Measurements from ENCODE around the gene WNT2B.

WNT2B gene

DNA sequence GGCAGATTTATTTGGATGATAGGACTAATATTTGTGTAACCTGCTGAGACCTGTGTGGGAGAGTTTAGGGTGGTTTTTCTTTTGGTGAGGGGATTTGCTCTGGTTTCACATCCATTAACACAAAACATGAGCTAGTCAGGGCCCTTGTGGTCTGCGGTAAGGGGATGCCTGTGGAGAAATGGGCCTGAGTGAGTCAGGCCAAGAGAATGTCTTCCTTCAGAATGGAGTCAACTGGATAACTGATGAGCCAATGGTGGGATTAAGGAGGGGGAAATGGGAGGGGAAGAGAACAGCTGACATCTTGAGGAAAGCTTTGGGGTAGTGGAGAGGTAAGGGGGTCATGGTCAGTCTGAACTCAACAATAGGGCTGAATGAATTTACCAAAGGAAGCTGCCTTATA is 13.9 kb downstream of the WNT2B start:
- peaks cover 2% of the 10 kb centered on the region for H3K79me1 ChIP-seq (replicated peaks; ENCODE audit: low read length, poor library complexity, severe bottlenecking)
- H3K9me3 ChIP-seq (ENCODE audit: control insufficient read depth, low read length) = no peaks in the 10 kb centered on the region
- no peak overlapping the region for H2BK15ac ChIP-seq (ENCODE audit: low read depth, poor library complexity, severe bottlenecking)
- peak overlapping the region in 1 of 2 experiments; percentile 47 for H3K4ac ChIP-seq (ENCODE audit: low read depth in 1 of 2, low read length in 2 of 2)
- DNase-seq = peak; percentile 96
- H3K4me1 ChIP-seq (ENCODE audit: control insufficient read depth, insufficient read depth, low read depth, low read length) = peaks cover 24% of the 10 kb centered on the region
- H3K4me2 ChIP-seq (ENCODE audit: low read length, poor library complexity, severe bottlenecking) = peak overlapping the region; percentile 42
- H3K23ac ChIP-seq (ENCODE audit: low read length in 2 of 2) = no peak overlapping the region
- H2BK12ac ChIP-seq (ENCODE audit: low read length in 2 of 2) = peak overlapping the region in 1 of 2 experiments; percentile 15
- H2BK120ac ChIP-seq (ENCODE audit: low read depth, low read length) = no peak overlapping the region
- H3K27ac ChIP-seq (ENCODE audit: low read length, poor library complexity, severe bottlenecking) = peak overlapping the region; percentile 90
- no peak overlapping the region for H4K8ac ChIP-seq (ENCODE audit: low read length)
- H3K18ac ChIP-seq (ENCODE audit: low read depth in 1 of 2, low read length in 2 of 2) = peak overlapping the region in 1 of 2 experiments; percentile 56
- no peak overlapping the region for H4K91ac ChIP-seq (ENCODE audit: low read length)
- peak overlapping the region; percentile 77 for H2BK5ac ChIP-seq (ENCODE audit: low read depth, low read length, poor library complexity, severe bottlenecking)
- H3K27me3 ChIP-seq (ENCODE audit: control insufficient read depth in 1 of 2, insufficient read depth in 1 of 2, low read length in 2 of 2) = no peaks in the 10 kb centered on the region
- H3K9ac ChIP-seq (ENCODE audit: low read length) = no peak overlapping the region
- peaks cover 15 to 30% of the 10 kb centered on the region in 2 experiments for H3K36me3 ChIP-seq (ENCODE audit: control insufficient read depth in 1 of 2, insufficient read depth in 2 of 2, low read depth in 1 of 2, low read length in 2 of 2)
- peak overlapping the region; percentile 54 for H2AK5ac ChIP-seq (ENCODE audit: low read length, severe bottlenecking)
- H2AFZ ChIP-seq (ENCODE audit: low read depth, low read length) = no peak overlapping the region
- 0% methylated on average over 1 of the region's 1 CpG for WGBS
- no peak overlapping the region for H3K14ac ChIP-seq (ENCODE audit: low read length in 2 of 2)
- H3K4me3 ChIP-seq (ENCODE audit: insufficient read depth in 1 of 2, low read depth in 1 of 2, low read length in 2 of 2) = no peak overlapping the region

GRCh38 chr1:112524251-112524650 is 15.5 kb downstream of the WNT2B start:
- peaks cover 2% of the 10 kb centered on the region for H3K79me1 ChIP-seq (replicated peaks; ENCODE audit: low read length, poor library complexity, severe bottlenecking)
- H2BK5ac ChIP-seq (ENCODE audit: low read depth, low read length, poor library complexity, severe bottlenecking) = peak overlapping the region; percentile 68
- no peak overlapping the region for H3K4me2 ChIP-seq (ENCODE audit: low read length, poor library complexity, severe bottlenecking)
- H3K4me1 ChIP-seq (ENCODE audit: control insufficient read depth, insufficient read depth, low read depth, low read length) = peaks cover 24% of the 10 kb centered on the region
- no peak overlapping the region for H2BK15ac ChIP-seq (ENCODE audit: low read depth, poor library complexity, severe bottlenecking)
- H3K23ac ChIP-seq (ENCODE audit: low read length in 2 of 2) = no peak overlapping the region
- no peak overlapping the region for H3K9ac ChIP-seq (ENCODE audit: low read length)
- peak overlapping the region; percentile 18 to 37 for H2BK12ac ChIP-seq (ENCODE audit: low read length in 2 of 2)
- H2AFZ ChIP-seq (ENCODE audit: low read depth, low read length) = no peak overlapping the region
- H3K4me3 ChIP-seq (ENCODE audit: insufficient read depth in 1 of 2, low read depth in 1 of 2, low read length in 2 of 2) = no peak overlapping the region
- no peaks in the 10 kb centered on the region for H3K9me3 ChIP-seq (ENCODE audit: control insufficient read depth, low read length)
- no peak overlapping the region for H4K91ac ChIP-seq (ENCODE audit: low read length)
- H3K14ac ChIP-seq (ENCODE audit: low read length in 2 of 2) = no peak overlapping the region
- H3K36me3 ChIP-seq (ENCODE audit: control insufficient read depth in 1 of 2, insufficient read depth in 2 of 2, low read depth in 1 of 2, low read length in 2 of 2) = peaks cover 12 to 33% of the 10 kb centered on the region in 2 experiments
- H2BK120ac ChIP-seq (ENCODE audit: low read depth, low read length) = no peak overlapping the region
- peak overlapping the region in 1 of 2 experiments; percentile 49 for H3K4ac ChIP-seq (ENCODE audit: low read depth in 1 of 2, low read length in 2 of 2)
- no peaks in the 10 kb centered on the region for H3K27me3 ChIP-seq (ENCODE audit: control insufficient read depth in 1 of 2, insufficient read depth in 1 of 2, low read length in 2 of 2)
- H3K27ac ChIP-seq (ENCODE audit: low read length, poor library complexity, severe bottlenecking) = peak overlapping the region; percentile 90
- H4K8ac ChIP-seq (ENCODE audit: low read length) = no peak overlapping the region
- peak overlapping the region in 1 of 2 experiments; percentile 37 for H3K18ac ChIP-seq (ENCODE audit: low read depth in 1 of 2, low read length in 2 of 2)
- 44% methylated on average over 8 of the region's 8 CpGs for WGBS
- H2AK5ac ChIP-seq (ENCODE audit: low read length, severe bottlenecking) = peak overlapping the region; percentile 77
- no peak for DNase-seq

GRCh38 chr1:112524986-112525385 is 16.2 kb downstream of the WNT2B start:
- DNase-seq = no peak
- Histone ChIP-seq H2BK15ac (ENCODE audit: low read depth, poor library complexity, severe bottlenecking) (no peak overlapping the region), H3K79me1 (replicated peaks; ENCODE audit: low read length, poor library complexity, severe bottlenecking) (peaks cover under 1% of the 10 kb centered on the region), H2AK5ac (ENCODE audit: low read length, severe bottlenecking) (peak overlapping the region; percentile 77), H3K9me3 (ENCODE audit: control insufficient read depth, low read length) (no peaks in the 10 kb centered on the region), H2BK120ac (ENCODE audit: low read depth, low read length) (peak overlapping the region; percentile 38), H2AFZ (ENCODE audit: low read depth, low read length) (no peak overlapping the region), H2BK5ac (ENCODE audit: low read depth, low read length, poor library complexity, severe bottlenecking) (peak overlapping the region; percentile 68), H3K9ac (ENCODE audit: low read length) (no peak overlapping the region), H3K36me3 (ENCODE audit: control insufficient read depth in 1 of 2, insufficient read depth in 2 of 2, low read depth in 1 of 2, low read length in 2 of 2) (peaks cover 9 to 33% of the 10 kb centered on the region in 2 experiments), H3K23ac (ENCODE audit: low read length in 2 of 2) (no peak overlapping the region), H4K8ac (ENCODE audit: low read length) (no peak overlapping the region), H4K91ac (ENCODE audit: low read length) (no peak overlapping the region), H2BK12ac (ENCODE audit: low read length in 2 of 2) (no peak overlapping the region), H3K4me2 (ENCODE audit: low read length, poor library complexity, severe bottlenecking) (no peak overlapping the region), H3K27ac (ENCODE audit: low read length, poor library complexity, severe bottlenecking) (peak overlapping the region; percentile 90), H3K4ac (ENCODE audit: low read depth in 1 of 2, low read length in 2 of 2) (no peak overlapping the region), H3K27me3 (ENCODE audit: control insufficient read depth in 1 of 2, insufficient read depth in 1 of 2, low read length in 2 of 2) (no peaks in the 10 kb centered on the region), H3K4me3 (ENCODE audit: insufficient read depth in 1 of 2, low read depth in 1 of 2, low read length in 2 of 2) (no peak overlapping the region), H3K4me1 (ENCODE audit: control insufficient read depth, insufficient read depth, low read depth, low read length) (peaks cover 22% of the 10 kb centered on the region), H3K18ac (ENCODE audit: low read depth in 1 of 2, low read length in 2 of 2) (no peak overlapping the region), H3K14ac (ENCODE audit: low read length in 2 of 2) (no peak overlapping the region)
- WGBS = 98% methylated on average over 1 of the region's 1 CpG

GRCh38 chr1:112527266-112528010 is 18.7 kb downstream of the WNT2B start:
- Histone ChIP-seq H3K18ac (ENCODE audit: low read depth in 1 of 2, low read length in 2 of 2) (peak overlapping the region in 1 of 2 experiments; percentile 59), H2BK12ac (ENCODE audit: low read length in 2 of 2) (peak overlapping the region in 1 of 2 experiments; percentile 83), H4K8ac (ENCODE audit: low read length) (peak overlapping the region; percentile 42), H3K23ac (ENCODE audit: low read length in 2 of 2) (no peak overlapping the region), H2BK120ac (ENCODE audit: low read depth, low read length) (no peak overlapping the region), H3K4ac (ENCODE audit: low read depth in 1 of 2, low read length in 2 of 2) (peak overlapping the region in 1 of 2 experiments; percentile 39), H3K14ac (ENCODE audit: low read length in 2 of 2) (no peak overlapping the region), H3K79me1 (replicated peaks; ENCODE audit: low read length, poor library complexity, severe bottlenecking) (no peaks in the 10 kb centered on the region), H3K27me3 (ENCODE audit: control insufficient read depth in 1 of 2, insufficient read depth in 1 of 2, low read length in 2 of 2) (no peaks in the 10 kb centered on the region), H3K4me1 (ENCODE audit: control insufficient read depth, insufficient read depth, low read depth, low read length) (peaks cover 14% of the 10 kb centered on the region), H2AFZ (ENCODE audit: low read depth, low read length) (no peak overlapping the region), H3K36me3 (ENCODE audit: control insufficient read depth in 1 of 2, insufficient read depth in 2 of 2, low read depth in 1 of 2, low read length in 2 of 2) (peaks cover 0 to 40% of the 10 kb centered on the region in 2 experiments), H2BK15ac (ENCODE audit: low read depth, poor library complexity, severe bottlenecking) (no peak overlapping the region), H3K9ac (ENCODE audit: low read length) (no peak overlapping the region), H4K91ac (ENCODE audit: low read length) (no peak overlapping the region), H3K27ac (ENCODE audit: low read length, poor library complexity, severe bottlenecking) (peak overlapping the region; percentile 93), H2BK5ac (ENCODE audit: low read depth, low read length, poor library complexity, severe bottlenecking) (peak overlapping the region; percentile 99), H2AK5ac (ENCODE audit: low read length, severe bottlenecking) (peak overlapping the region; percentile 100), H3K4me3 (ENCODE audit: insufficient read depth in 1 of 2, low read depth in 1 of 2, low read length in 2 of 2) (no peak overlapping the region), H3K9me3 (ENCODE audit: control insufficient read depth, low read length) (no peaks in the 10 kb centered on the region), H3K4me2 (ENCODE audit: low read length, poor library complexity, severe bottlenecking) (no peak overlapping the region)
- no peak for DNase-seq
- 14% methylated on average over 3 of the region's 4 CpGs for WGBS

Data from mesenchymal stem cell (in vitro differentiated cells and primary cell).